ENCODE data around the gene PRRC1.
"Not testable (repeated sequence)": the region's sequence is repeated elsewhere in the genome, so short reads cannot be mapped to it uniquely, and the experiment has no call there.

DNA sequence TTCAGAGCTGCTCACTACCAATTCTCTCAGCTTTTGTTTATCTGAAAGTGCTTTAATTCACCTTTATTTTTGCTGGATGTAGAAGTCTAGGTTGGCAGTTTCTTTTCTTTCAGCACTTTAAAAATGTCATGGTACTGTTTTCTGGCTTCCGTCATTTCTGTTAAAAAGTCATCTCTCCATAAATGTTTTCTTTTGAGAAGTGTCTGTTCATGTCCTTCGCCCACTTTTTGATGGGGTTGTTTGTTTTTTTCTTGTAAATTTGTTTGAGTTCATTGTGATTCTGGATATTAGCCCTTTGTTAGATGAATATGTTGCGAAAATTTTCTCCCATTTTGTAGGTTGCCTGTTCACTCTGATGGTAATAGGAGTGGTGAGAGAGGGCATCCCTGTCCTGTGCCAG lies 23.1 kb downstream of the PRRC1 start:
- TF ChIP-seq CTCF (IDR thresholded peaks at IDR 0.05); POLR2A (IDR thresholded peaks at IDR 0.05); POLR2AphosphoS5 (IDR thresholded peaks at IDR 0.05; ENCODE audit: insufficient read depth in 1 of 2, low read depth in 1 of 2): not testable (repeated sequence)

All from vagina (tissue), 2 donors.